Psoas muscle (tissue), 8 donors: ENCODE data around the gene RNF186. TPM values are rescaled to one million over a fixed set of nuclear protein-coding genes. Genes with fewer than 3 reads are reported as not detected.

Experiments
- ATAC-seq, 4 donors: fragments of 200-7000 bp; cut with Tn5 transposase; one replicate each; pipeline ENCODE4 v1.9.1; 2020; ENCODE audit warnings: moderate library complexity in 3 of 4, mild to moderate bottlenecking in 2 of 4
- DNase-seq, 2 donors: peaks; one replicate each; pipeline ENCODE4 v3.0.0-alpha.2; 2020
- H3K27ac ChIP-seq: fragments of 200-600 bp; one replicate; pipeline ENCODE4 v1.8.0; 2022
- H3K27me3 ChIP-seq, 3 donors: fragments of 200-600 bp in 1 of 3; one replicate each; pipeline versions ENCODE4 v1.6.1 to v1.8.0; 2013 to 2022; ENCODE audit warnings: low read length in 2 of 3, mild to moderate bottlenecking in 2 of 3, moderate library complexity in 1 of 3; ENCODE audit not compliant: insufficient read depth in 3 of 3
- H3K36me3 ChIP-seq, 2 donors: fragments of 200-600 bp in 1 of 2; one replicate each; pipeline versions ENCODE4 v1.6.1 to v1.8.0; 2013 to 2022; ENCODE audit warnings: low read depth in 1 of 2, mild to moderate bottlenecking in 1 of 2, moderate library complexity in 1 of 2; ENCODE audit not compliant: insufficient read depth in 1 of 2
- H3K4me1 ChIP-seq: fragments of 200-600 bp; one replicate; pipeline ENCODE4 v1.8.0; 2022
- H3K4me3 ChIP-seq: fragments of 200-600 bp; one replicate; pipeline ENCODE4 v1.8.0; 2022; ENCODE audit warnings: mild to moderate bottlenecking
- H3K9me3 ChIP-seq: fragments of 200-600 bp; one replicate; pipeline ENCODE4 v1.8.0; 2022
- CTCF ChIP-seq: fragments of 200-600 bp; IDR thresholded peaks from one replicate; pipeline ENCODE4 v1.8.0; 2022; ENCODE audit warnings: antibody characterized with exemption
- WGBS, 3 donors: extraction: QIAGEN DNeasy Blood & Tissue Kit; methylation state at CpG; one replicate each; pipeline versions ENCODE4 v1.1.6 to v1.1.7; 2013; 5-methylcytosine and 5-hydroxymethylcytosine counted together
- intact Hi-C, 2 donors: fragments of 100-400 bp; cut with DNase I; formaldehyde crosslinking; loops; one replicate each; pipeline versions ENCODE4 v1.11.0 to v1.14.2; 2022
- polyA plus RNA-seq, 3 donors: library from polyadenylated mRNA; stranded (reverse); fragments of 200-250 nt; gene quantifications; one replicate each; pipeline ENCODE4 v1.2.3, GENCODE V29; 2013
- total RNA-seq, 4 donors: library from RNA; stranded (reverse); fragmentation: NEBNext Ultra II Directional in 2 of 4; extraction: Animal tissue kit (Norgen Biotek cat#: 25700) in 2 of 4; gene quantifications; one replicate each; pipeline versions ENCODE4 v1.2.1 to v1.2.4, GENCODE V29; 2021 to 2023
- donor health status: healthy with polysubstance abuse.
- donor health status: DM: no; HTN: no; CAD: no; lungs with moderate emphysema.
- donor health status: Bipolar disorder and iron deficiency.
- donor health status: healthy.
- donor health status: DM: yes; HTN: yes; CAD: no.
- donor health status: DM: no; HTN: no; CAD: no.
- donor health status: DM: no; HTN: no; CAD: no.
- donor health status: DM: yes; HTN: yes; CAD: no.

Gene RNF186
- total and polyA plus RNA-seq, 7 donors: 0.08 TPM; not detected in 6

- ATAC-seq (no peak), DNase-seq (no peak)
- no peak for TF ChIP-seq CTCF
- WGBS, 3 donors: 85 to 91% (median 86%) methylated on average over 7 of the region's 7 CpGs
- H3K4me1 ChIP-seq: no peaks in the 10 kb centered on the region
- no peaks in the 10 kb centered on the region for H3K36me3 ChIP-seq
- no peak overlapping the region for H3K27ac ChIP-seq
- H3K27me3 ChIP-seq: no peaks in the 10 kb centered on the region
- no peaks in the 10 kb centered on the region for H3K9me3 ChIP-seq
- H3K4me3 ChIP-seq: no peak overlapping the region
- intact Hi-C loops: no loop called here
Observed at GRCh38 chr1:19808351-19808750, 6.7 kb downstream of the RNF186 start.

GRCh38 chr1:19804831-19805251 lies 10.2 kb downstream of the RNF186 start:
- DNase-seq (no peak), ATAC-seq (no peak)
- Histone ChIP-seq H3K4me3 (no peak overlapping the region), H3K36me3 (no peaks in the 10 kb centered on the region), H3K4me1 (no peaks in the 10 kb centered on the region), H3K9me3 (no peaks in the 10 kb centered on the region), H3K27ac (no peak overlapping the region), H3K27me3 (no peaks in the 10 kb centered on the region)
- TF ChIP-seq CTCF: no peak
- intact Hi-C loops: no loop called here
- WGBS, 3 donors: 68 to 70% (median 69%) methylated on average over 6 of the region's 6 CpGs

- Histone ChIP-seq H3K27ac (no peak overlapping the region), H3K4me3 (no peak overlapping the region), H3K9me3 (no peaks in the 10 kb centered on the region), H3K4me1 (peaks cover 7% of the 10 kb centered on the region), H3K36me3 (no peaks in the 10 kb centered on the region), H3K27me3 (no peaks in the 10 kb centered on the region)
- WGBS, 3 donors: 49 to 51% (median 49%) methylated on average over 7 of the region's 7 CpGs
- no peak for TF ChIP-seq CTCF
- intact Hi-C loops: no loop called here
- DNase-seq: no peak
- no peak for ATAC-seq
Observed at GRCh38 chr1:19802269-19802668, 12.8 kb downstream of the RNF186 start.

- H3K27me3 ChIP-seq: no peaks in the 10 kb centered on the region
- 20 to 24% (median 22%) methylated on average over 30 to 33 of the region's 33 CpGs for WGBS, 3 donors
- DNase-seq: peak; percentile 51 to 70
- no peak for TF ChIP-seq CTCF
- peak; percentile 30 to 60 (median 49) for ATAC-seq
- H3K4me3 ChIP-seq: peak overlapping the region; percentile 88
- H3K27ac ChIP-seq: peak overlapping the region; percentile 66
- H3K36me3 ChIP-seq: no peaks in the 10 kb centered on the region
- H3K4me1 ChIP-seq: peaks cover 7% of the 10 kb centered on the region
- intact Hi-C loops: no loop called here
- H3K9me3 ChIP-seq: no peaks in the 10 kb centered on the region
Observed at GRCh38 chr1:19800076-19800804, 14.8 kb downstream of the RNF186 start.
